ENCODE measurements around the gene LARGE1.

Gene LARGE1

GRCh38 chr22:33909911-33910310 is 10.4 kb downstream of the LARGE1 start:
- no peak for DNase-seq

DNA sequence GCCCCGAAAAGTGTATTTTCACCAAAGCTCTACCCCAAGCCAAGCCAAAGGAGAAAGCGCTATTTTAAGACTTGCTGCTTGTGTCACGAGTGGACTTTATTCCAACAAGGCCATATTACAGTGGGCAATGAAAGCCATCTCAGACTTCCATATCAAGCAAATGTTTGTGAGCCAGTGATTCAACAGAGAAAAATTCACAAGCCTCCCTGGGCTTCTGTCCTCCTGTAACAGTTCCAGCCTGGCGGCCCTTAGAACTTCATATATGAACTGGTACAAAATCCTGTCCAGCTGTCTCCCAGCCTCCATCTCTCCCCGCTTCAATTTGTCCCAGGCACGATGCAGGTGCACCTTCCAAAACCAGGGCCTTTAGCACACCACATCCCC is 11.2 kb downstream of the LARGE1 start:
- DNase-seq = no peak

DNA sequence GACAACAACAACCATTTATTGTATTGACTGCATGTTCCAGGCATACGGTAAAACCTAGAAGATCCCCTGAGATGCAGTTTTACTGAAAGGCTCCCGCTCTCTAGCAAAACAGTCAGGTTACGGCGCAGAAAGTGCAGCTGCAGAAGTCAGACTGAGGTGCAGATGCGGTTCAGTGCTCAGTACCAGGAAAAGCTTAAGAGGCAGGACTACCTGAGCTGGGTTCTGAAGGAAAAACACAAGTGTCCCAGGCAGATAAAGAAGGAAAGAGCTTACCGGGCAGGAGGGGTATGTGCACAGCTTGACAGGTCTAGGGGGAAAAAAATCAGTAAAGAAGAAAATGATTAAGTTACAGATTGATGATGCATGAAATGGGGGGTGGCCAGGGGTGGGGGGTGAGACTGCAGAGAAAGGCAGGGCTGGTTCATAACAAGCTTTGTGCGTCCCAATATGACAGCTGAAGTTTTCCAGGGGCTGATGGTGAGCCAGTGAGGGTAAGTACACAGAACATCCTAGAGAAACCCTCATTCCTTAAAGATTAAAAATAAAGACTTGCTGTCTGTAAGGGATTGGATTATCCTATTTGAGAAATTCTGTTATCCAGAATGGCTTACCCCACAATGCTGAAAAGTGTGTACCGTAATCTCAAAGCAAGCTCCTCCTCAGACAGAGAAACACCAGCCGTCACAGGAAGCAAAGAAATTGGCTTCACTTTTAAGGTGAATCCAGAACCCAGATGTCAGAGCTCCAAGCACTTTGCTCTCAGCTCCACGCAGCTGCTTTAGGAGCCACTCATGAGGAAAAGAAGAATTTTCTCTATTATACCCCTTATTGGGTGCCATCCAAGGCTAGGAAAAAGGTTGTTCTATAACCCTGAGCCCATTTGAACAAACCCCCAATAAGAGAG is 11.9 kb downstream of the LARGE1 start:
- DNase-seq = no peak

- no peak for DNase-seq
Observed at GRCh38 chr22:33906954-33907353, 13.3 kb downstream of the LARGE1 start.

DNA sequence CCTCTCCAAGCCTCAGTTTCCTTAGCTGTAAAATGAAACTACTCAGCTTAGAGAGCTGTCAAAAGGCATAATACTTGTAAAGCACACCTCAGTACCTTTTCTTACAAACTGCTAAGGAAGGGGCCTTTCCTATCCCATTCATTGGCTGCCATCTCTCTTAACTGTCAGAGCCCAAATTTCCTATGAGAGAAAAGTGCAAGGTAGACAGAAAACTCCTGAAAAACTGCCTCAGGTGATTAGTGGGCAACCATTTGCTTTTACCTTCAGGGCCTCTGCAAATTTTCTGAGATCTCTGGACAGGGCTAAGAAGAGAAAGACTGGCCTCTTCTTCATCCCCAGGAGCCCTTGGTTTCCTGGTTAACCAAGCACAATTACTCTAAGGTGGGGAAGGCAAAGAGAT is 13.8 kb downstream of the LARGE1 start:
- DNase-seq = no peak

DNA sequence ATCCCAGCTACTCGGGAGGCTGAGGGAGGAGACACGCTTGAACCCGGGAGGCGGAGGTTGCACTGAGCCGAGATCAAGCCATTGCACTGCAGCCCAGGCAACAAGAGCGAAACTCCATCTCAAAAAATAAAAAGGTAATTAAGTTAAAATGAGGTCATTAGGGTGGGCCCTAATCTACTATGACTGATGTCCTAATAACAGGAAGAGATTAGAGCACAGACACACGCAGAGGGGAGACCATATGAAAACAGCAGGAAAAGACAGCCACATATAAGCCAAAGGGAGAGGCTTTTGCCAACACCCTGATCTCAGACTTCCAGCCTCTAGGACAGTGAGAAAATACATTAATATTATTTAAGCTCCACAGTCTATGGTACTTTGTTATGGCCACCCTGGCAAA is 17.3 kb downstream of the LARGE1 start:
- no peak for DNase-seq

- DNase-seq = no peak
Observed at GRCh38 chr22:33902073-33902472, 18.2 kb downstream of the LARGE1 start.

GRCh38 chr22:33898121-33898520 is 22.2 kb downstream of the LARGE1 start:
- DNase-seq = no peak

- DNase-seq = no peak
Observed at GRCh38 chr22:33897448-33897835, 22.8 kb downstream of the LARGE1 start.

DNA sequence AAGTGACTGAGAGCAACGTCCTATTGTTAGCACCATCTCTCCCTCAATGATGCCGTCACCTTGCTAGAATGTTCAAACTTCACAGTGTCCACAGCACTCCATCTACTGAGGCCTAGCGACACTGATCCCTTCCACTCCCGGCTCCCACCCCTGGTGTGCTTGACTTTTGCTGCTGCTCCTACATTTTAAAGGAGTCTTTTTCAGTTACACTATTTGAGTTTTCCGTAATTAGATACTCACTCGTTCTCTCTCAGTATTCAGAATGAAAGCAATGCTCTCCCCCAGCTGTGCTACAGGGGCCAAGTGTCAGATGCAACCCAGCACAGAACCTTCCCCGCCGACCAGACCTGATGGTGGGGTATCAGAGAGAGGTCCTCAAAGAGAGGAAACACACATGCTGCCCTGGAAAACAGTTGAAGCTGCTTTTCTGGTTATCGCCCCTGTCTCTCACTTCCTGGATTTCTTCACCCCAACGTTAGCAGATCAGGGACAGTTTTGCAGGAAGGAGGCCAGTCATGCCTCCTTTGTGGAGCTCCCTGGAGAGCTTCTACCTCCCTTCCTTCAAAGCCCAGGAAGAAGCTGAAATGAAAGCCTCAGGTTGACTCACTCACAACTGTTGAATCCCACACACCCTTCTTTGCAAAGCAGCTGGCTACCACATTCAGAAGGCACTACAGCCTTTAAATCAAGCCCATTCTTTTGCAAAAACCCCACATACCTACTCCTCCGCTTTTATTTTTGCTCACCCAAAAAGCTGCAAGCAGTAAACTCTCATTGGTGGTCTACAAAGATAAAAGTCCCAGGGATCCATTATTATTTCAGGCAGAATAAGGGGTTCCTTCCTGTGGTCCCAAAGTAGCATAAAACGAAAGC is 23.5 kb downstream of the LARGE1 start:
- DNase-seq = no peak

- DNase-seq = no peak
Observed at GRCh38 chr22:33896154-33896553, 24.1 kb downstream of the LARGE1 start.

GRCh38 chr22:33895444-33895843 is 24.8 kb downstream of the LARGE1 start:
- DNase-seq = no peak

DNA sequence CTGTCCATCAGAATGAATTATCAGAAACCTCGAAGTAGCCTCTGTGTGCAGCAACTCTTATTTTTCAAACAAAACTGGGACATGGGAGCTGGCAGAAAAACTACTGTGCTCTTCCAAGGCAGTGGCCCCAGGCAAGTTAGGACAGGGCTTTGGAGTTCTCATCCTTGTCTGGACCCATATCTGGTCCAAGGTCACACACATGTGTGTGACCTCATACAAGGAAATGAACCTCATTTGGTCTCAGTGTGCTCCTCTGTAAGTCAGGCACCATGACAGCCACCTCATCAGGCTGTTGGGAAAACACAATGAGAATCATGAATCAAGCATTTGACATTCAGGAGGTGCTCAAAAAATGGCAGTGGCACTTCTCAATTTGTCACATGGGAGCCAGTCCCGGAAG is 25.8 kb downstream of the LARGE1 start:
- no peak for DNase-seq

- no peak for DNase-seq
Observed at GRCh38 chr22:33894036-33894435, 26.2 kb downstream of the LARGE1 start.

DNA sequence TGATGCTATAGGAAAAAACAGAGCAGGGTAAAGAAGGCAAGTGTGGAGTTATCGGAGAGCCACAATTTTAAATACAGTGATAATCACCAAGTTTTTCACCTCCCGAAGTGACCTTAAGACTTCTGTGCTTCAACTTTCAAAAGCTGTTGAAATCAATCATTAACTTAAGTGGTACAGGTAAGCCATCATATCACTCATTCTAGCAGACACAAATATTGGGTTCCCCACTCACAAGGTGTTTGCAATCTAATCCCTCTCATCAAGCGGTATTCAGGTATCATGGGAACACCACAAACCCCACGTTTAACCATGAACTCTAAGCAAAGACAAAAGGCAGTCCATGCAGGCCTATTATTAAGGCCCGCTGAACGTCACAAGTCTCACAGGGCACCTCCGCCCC is 26.8 kb downstream of the LARGE1 start:
- DNase-seq = no peak

GRCh38 chr22:33891992-33892391 is 28.3 kb downstream of the LARGE1 start:
- DNase-seq = no peak

GRCh38 chr22:33891455-33891854 is 28.8 kb downstream of the LARGE1 start:
- no peak for DNase-seq

- no peak for DNase-seq
Observed at GRCh38 chr22:33889748-33890147, 30.5 kb downstream of the LARGE1 start.

DNA sequence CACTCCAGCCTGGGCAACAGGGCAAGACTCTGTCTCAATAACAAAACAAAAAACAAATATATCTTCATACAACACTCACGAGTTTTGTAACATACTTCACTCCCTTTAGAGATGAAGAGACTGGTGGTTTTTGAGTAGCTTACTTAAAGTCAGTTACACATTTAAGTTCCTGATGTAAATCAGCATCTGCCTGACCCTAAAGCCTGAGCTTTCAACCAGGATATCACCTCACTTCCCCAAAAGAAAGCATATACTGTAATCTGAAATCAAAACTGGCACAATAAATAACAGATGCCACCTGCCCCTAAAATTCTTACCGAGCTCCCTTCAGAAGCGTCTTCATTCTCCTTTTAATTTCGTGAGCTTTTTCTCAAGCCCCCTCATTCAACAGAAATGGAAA is 31.5 kb downstream of the LARGE1 start:
- no peak for DNase-seq

GRCh38 chr22:33887173-33887572 is 33.1 kb downstream of the LARGE1 start:
- DNase-seq = no peak

GRCh38 chr22:33886696-33887095 is 33.6 kb downstream of the LARGE1 start:
- no peak for DNase-seq

DNA sequence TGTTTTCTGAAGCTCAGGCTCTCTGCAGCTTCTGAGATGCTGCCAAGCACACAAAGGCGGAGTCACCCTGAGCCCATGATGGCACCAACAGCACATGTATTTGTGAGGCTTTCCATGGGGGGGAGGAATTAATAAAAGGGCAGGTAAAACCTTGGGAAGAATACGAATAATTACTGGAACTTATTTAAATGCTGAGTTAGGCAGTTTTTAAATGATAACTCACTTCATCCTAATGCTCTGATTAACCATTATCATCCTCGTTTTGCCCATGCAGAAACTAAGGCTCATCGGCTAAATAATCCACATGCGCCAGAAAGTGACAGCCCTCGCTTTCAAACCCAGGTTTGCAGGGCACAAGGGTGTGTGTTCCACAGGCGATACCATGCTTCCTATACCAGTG is 35.4 kb downstream of the LARGE1 start:
- no peak for DNase-seq

DNA sequence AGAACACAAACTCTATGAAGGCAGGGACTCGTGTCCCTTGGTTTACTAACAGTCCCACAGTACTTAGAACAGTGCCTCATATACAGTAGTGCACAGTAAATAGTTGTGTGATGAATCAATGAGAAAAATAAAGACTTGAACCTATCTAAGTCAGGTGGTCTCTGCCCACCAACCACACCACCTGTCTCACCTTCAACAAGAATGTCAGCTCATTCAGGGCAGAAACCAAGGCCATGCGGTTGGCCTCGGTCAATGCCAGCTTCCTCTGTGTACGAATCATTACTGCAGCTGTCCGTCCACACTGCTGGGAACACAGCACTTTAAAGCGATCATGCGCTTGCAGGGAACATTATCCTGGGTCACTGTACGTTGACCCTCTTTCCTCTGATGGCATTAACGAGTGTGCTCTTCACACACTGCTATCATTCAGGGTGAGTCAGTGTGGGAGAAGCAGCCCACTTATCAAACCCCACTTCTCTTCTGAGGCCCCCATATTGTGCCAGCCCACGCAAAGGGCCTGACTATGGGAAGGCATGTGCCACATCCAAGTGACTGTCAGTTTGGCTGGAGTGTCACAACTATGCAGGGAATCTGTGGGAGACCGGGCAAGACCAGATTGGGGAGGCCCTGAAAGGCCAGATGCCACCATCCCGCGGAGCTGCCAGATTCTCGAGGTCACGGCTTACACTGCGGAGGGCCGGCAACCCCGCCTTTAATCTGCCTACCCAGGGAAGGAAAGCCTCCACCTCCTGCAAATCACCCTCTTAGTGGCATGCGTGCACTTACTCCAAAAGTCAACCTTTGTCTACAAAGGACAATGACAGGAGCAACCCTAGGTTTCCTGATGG is 36.1 kb downstream of the LARGE1 start:
- DNase-seq = no peak

All from CD4-positive, alpha-beta T cell treated with Interleukin-4 for 4 hours (primary cell).